ENCODE results near the gene KDM2B.
"Not testable (repeated sequence)": the region's sequence is repeated elsewhere in the genome, so short reads cannot be mapped to it uniquely, and the experiment has no call there.

Gene KDM2B

DNA sequence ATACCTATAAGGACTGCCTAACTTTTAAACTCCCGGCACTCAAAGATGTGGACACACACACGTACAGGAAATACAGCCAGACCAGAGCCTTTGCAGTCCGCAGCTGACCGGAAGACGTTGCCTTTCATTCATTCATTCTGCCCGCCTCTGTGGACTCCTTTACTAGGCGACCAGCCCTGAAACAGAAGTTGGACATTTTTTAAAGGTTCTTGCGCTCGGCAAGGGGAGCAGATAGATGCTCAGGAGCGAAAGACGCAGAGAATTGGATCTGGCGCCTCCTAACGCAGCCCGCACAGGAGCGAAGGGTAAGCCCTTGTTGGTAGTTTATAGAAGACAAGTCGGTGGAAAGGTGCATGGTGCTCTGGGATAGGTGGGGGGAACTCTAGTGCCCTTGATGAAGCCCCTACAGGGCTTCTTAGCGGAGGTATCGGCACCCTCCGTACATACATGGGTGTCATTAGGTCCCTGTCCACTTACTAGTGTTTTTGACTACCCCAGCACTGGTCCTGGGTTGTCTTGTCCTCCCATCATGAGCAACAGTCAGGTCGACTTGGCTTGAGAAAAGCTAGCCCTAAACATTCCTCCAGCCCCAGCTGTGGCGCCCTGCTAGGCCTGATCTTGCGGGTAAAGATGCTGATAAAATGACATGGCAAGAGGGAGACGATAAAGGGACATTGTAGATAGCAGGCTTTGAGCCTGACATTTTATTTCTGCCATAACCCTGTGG is at the start of gene KDM2B:
KDM2B (minus strand) TSS at position 65 of the 727 bp plus-strand sequence. CDS start 112 bp downstream, outside the sequence.
- DNase-seq, result peak; percentile 66

DNA sequence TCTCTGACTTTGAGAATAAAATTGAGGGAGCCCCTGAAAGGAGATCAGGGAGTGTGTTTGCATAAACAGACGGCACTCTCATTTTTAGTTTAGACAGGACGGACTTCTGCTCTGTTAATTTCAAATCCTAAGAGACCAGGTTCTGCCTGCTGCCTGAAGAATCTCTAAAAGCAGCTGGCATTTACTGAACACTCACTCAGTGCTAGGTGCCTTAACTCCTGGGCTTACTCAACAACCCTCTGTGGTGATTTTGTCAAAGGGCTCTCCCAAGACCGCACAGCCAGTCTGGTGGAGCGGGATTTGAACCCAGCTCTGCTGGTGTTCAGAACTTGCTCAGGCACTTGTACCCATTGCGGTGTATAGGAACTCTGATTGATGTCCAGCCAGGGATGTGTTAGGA is 47.7 kb upstream of the KDM2B start:
- DNase-seq, result no peak

DNA sequence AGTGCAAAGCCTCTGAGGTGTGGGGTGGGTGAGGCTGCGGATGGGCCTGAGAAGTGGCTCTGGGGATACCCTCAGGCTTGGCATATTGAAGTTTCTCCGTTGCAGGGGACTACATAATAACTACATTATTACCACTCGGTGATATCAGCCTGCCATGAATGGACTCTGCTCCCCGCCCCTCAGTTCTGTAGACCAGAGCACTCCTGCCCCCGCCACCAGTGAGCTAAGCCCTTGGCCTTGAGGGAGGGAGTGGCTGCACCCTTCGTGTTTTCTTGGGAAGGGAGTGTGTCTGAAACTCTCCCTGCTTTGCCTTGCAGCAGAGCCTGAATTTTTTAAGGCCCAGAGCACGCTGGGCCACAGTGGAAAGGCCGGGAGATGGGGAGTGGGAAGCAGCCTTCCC is 47.2 kb upstream of the KDM2B start:
- no peak for DNase-seq

DNA sequence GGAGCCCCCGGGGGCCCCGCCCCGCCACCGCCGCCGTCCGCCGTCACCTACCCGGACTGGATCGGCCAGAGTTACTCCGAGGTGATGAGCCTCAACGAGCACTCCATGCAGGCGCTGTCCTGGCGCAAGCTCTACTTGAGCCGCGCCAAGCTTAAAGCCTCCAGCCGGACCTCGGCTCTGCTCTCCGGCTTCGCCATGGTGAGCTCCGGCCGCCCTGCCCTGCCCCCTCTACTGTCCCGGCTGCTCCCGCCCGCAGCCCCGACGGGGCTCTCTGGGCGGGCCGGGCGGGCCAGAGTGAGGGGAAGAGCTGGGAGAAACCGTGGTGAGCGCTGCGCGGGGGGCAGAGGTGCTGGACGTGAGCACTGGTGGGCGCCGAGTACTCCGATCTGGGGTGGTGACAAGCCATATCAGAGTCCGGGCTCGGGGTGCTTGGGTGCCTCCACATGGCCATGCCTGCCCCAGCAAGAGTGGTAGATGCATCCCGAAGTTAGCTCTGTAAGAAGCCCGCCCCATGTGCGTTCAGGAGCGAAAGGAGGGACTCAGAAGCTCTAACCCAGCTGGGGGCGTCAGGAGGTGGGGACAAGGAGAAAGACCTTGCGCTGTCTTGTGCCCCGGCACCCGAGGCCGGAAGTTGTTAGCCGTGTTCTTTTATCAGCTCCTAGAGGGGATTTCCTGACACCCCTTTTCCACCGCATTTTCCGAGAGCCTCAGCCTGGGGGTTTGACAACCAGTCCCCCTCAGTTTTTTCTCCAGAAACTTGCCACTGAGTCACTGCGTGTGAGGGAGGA is 46.2 kb upstream of the KDM2B start:
- peak; percentile 94 for DNase-seq

DNA sequence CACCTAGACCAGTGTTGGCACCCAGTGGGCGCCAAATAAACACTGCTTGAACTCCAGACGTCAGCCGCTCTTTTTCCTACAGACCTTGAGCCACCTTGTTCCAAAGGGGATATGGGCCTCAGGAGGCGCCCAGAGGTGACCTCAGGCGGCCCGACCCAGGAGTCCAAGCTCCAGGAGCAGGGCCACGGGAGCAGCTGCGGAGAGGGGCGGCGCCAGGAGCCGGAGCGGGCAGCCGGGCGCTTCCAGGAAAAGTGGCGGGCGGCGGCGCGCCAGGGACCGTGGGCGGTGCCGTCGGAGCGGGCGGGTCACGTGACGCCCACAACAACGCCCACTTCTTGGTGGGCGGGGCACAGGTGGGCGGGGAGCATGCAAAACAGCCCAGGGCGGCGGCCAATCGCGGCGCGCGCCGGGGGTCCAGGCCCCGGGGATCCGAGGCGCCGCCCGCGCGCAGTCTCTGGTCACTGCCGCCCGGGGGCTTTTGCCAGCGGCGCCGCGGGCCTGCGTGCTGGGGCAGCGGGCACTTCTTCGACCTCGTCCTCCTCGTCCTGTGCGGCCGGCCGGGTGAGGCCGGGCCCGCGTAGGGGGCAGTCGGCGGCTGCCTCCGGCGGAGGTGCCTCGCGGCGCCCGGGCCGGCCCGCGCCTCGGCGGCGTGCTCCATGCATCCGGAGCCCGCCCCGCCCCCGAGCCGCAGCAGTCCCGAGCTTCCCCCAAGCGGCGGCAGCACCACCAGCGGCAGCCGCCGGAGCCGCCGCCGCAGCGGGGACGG is 45.4 kb upstream of the KDM2B start, which contains the start of gene ORAI1:
ORAI1 (plus strand) TSS at position 444 of the 766 bp plus-strand sequence.
- DNase-seq, result peak; percentile 99

DNA sequence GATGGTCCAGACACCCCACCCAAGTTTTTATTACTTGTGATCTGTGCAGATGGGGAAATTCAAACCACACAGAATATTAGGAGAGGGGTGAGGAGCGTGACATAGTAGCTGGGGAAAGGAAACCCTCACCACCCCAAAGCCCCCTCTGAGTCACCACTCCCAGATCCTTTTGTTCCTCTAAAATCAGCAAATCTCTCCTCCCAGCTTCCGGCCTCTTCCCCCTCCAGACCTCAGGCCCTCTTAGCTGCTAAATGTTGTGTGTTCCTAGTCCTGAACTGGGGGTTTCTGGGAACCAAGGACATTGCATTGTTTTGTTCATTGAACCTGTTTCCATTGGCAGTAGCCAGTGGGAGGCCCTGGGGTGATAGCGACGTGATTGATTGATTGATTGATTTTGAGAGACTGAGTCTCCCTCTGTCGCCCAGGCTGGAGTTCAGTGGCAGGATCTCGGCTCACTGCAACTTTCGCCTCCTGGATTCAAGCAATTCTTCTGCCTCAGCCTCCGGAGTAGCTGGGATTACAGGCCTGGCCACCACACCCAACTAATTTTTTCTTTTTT is 39.6 kb upstream of the KDM2B start:
- no peak for DNase-seq

DNA sequence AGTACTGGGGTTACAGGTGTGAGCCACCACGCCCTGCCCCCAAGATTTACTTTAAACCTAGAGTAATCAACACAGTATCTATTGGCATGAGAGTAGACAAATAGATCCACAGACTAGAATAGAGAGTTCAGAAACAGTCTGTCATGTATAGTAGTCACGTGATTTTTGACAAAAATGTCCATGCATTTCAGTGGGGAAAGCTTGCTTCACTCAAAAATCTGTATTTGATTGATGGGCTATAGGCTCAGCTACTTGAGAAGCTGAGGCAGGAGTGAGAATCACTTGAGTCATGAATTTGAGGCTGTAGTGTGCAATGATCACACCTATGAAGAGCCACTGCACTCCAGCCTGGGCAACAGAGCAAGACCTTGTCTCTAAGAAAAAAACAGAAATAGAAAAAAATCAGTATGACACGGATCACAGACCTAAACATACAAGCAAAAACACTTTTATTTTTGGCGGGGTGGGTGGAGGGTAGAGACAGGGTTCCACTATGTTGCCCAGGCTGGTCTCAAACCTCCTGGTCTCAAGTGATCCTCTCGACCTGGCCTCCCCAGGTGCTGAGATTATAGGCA is 37.9 kb upstream of the KDM2B start:
- DNase-seq, result no peak

DNA sequence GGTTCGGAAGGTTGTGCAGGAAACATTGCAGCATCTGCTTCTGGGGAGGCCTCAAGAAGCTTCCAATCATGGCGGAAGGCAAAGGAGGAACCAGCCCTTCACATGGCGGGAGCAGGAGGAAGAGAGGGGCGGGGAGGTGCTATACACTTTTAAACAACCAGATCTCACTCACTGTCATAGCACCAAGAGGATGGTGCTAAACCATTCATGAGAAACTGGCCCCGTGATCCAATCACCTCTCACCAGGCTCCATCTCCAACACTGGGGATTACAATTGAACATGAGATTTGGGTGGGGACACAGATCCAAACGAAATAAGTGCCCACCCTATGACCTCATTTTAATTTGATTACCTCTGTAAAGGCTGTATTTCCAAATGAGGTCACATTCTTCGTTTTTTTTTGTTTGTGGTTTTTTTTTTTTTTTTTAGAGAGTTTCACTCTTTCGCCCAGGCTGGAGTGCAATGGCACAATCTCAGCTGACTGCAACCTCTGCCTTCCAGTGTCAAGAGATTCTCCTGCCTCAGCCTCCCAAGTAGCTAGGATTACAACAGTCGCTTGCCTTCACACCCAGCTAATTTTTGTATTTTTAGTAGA is 34.1 kb upstream of the KDM2B start:
- no peak for DNase-seq

DNA sequence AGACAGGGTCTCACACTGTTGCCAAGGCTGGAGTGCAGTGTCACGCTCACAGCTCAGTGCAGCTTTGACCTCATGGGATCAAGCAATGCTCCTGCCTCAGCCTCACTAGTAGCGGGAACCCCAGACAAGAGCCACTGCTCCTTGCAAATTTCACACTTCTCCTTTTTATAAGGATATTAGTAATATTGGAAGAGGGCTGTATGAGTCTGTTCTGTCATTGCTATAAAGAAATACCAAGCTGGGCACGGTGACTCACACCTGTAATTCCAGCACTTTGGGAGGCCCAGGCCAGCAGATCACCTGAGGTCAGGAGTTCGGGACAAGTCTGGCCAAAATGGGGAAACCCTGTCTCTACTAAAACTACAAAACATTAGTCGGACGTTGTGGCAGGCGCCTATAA is 32.6 kb upstream of the KDM2B start:
- DNase-seq, result no peak

DNA sequence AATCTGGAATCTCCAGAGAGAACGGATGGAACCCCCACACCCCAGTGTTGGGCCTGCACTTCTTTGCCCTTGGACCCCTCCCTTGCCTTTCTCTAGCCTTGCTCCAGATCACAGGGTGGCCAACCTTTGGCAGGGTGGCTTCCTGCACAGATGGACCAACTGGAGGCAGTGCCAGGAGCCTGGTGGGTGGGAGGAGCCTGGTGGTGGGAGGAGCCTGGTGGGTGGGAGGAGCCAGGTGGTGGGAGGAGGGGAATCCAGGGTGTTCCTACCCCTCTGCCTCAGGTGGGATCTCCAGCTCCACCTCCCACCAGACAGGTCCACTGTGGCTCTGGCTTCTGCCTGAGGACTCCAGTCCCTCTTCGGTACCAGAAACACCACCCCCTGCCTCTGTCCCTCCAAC is 30.5 kb upstream of the KDM2B start:
- DNase-seq, result no peak

DNA sequence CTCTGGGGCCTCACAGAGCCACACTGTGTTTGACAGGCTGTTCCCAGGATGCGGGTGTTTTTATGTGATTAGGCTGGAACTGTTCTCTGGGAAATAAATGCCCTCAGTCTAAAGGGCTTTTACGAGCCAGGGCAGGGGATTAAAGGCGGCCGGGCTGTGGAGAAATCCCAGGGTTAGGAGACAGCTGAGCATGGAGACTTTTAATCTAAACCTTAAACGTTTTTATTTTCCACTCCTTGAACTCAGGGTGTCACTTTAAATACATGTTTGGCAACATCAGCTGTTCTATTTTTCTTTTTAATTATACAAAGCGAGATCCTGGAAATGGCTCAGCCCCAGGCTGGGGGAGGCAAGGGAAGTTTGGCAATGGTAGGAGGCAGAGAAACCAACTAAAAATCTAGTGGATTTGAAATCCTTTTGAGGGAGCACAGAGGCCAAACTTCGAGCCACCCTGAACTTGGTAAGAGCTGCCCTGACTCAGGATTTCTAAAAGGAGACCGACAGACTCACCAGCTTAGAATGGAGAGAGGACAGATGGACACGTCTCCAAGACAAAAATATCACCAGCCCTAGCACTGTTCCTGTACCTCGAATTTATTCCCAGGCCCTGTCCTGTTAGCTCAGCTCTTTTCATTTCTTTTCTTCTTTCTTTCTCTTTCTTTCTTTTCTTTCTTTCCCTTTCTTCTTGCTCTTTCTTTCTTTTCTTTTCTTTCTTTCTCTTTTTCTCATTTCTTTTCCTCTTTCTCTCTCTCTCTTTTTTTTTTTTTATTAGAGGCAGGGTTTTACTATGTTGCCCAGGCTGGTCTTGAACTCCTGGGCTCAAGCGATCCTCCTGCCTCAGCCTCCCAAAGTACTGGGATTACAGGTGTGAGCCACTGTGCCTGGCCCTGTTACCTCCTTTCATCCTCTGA is 29.7 kb upstream of the KDM2B start:
- DNase-seq, result no peak

DNA sequence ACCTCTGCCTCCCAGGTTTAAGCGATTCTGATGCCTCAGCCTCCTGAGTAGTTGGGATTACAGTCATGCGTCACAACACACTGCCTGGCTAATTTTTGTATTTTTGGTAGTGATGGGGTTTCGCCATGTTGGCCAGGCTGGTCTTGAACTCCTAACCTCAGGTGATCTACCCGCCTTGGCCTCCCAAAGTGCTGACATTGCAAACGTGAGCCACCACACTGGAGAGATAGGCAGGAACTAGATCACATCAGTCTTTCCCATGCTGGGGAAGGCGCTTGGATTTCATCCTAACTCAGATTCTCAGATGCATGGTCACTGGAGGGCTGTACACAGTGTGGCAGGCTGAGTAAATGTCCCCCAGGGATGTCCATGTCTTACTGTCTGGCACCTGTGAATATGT is 27.5 kb upstream of the KDM2B start:
- no peak for DNase-seq

DNA sequence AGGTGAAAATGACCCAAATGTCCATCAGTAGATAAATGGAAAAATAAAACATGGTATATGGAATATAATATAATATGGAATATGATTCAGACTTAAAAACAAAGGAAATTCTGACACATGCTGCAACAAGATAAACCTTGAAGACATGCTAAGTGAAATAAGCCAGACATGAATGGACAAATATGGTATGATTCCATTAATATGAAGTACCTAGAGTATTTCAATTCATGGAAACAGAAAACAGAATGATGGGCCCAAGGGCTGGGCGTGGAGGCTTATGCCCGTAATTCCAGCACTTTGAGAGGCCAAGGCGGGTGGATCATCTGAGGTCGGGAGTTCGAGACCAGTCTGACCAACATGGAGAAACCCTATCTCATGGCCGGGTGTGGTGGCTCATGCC is 22.8 kb upstream of the KDM2B start:
- DNase-seq, result no peak

DNA sequence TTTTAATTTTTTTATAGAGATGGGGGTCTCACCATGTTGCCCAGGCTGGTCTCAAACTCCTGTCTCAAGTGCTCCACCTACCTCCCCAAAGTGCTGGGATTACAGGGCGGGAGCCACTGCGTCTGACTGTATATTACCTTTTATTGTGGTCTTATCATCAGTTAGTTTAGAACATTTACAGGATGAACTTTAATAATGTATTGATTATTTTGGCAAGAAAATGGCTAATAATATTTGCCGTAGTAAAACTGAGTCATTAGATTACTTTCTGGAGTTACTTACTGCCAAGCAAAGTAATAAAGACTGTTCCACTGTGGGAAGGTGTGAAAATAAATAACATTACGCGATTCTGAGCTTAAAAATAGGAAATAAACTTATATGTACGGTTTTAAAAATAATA is 21.9 kb upstream of the KDM2B start:
- DNase-seq, result no peak

DNA sequence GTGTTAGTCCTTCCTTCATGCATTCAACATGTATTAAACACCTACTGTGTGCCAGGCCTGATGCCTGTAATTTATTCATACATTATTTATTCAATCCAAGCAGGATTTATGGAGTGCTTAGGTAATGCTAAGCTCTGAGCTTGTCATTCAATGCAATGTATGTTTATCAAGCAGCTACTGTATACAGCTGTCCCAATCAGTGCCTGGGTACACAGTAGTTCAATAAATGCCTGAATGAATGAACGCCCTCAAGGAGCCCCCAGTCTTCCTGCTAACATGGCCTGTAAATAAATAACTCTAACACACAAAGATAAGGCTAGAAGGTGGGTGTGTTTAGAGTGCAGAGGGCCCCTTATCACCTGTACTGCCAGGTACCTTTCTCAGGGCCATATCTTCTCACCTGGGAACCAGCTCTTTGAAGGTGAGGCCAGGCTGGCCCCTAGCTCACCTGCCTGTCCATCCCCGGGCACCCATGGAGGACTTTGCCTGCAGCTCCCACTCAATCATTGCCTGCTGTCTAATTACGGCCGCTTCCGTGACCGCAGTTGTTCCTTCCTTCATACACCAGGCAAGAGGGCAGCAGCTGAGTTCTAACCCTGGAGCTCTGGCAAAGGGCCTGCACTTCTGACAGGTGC is 20.0 kb upstream of the KDM2B start:
- no peak for DNase-seq

DNA sequence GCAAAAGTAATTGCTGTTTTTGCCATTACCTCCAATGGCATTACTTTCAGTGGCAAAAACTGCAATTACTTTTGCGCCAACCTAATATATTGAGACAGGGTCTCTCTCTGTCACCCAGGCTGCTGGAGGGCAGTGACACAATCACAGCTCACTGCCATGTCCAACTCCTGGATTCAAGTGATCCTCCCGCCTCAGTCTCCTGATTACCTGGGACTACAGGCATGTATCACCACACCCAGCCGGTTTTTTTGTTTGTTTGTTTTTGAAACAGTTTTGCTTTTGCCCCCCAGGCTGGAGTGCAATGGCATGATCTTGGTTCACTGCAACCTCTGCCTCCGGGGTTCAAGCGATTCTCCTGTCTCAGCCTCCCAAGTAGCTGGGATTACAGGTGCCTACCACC is 15.7 kb upstream of the KDM2B start:
- no peak for DNase-seq

DNA sequence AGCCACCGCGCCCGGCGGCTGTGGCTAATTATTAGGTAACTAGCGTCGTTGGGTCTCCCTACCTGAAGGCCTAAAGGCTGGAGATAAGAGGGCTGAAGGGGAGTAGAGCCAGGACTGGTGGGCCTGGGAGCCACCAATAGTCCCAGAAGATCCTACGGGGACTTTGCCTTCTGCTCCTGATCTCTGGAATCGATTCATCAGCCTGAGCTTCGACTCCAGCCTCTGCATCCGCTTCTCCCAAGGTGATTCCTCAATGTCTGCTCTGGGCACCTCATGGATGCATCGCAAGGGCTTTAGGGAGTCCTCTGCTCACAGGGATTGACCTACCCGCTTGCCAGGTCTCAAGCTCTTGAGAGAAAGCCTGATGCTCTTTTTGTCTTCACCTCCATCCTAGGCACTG is 14.7 kb upstream of the KDM2B start:
- no peak for DNase-seq

DNA sequence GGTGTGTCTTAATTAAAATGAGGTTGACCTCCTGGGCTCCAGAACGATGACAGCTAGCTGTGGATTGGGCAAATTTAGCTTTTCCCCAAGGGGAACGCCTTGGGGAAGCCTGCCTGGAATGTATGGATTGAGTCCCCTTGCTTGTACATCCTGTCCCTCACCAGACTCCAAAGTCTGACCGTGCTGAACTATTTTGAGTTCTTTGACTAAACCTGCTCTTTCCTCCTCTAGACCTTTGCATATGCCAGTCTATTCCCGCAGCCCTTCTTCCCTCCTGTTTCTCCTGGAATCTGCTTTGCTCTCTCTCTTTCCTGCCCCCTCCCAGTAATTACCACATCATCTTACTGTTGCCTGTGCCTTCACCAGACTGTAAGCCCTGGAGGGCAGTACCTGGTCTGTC is 11.5 kb upstream of the KDM2B start:
- DNase-seq, result no peak

DNA sequence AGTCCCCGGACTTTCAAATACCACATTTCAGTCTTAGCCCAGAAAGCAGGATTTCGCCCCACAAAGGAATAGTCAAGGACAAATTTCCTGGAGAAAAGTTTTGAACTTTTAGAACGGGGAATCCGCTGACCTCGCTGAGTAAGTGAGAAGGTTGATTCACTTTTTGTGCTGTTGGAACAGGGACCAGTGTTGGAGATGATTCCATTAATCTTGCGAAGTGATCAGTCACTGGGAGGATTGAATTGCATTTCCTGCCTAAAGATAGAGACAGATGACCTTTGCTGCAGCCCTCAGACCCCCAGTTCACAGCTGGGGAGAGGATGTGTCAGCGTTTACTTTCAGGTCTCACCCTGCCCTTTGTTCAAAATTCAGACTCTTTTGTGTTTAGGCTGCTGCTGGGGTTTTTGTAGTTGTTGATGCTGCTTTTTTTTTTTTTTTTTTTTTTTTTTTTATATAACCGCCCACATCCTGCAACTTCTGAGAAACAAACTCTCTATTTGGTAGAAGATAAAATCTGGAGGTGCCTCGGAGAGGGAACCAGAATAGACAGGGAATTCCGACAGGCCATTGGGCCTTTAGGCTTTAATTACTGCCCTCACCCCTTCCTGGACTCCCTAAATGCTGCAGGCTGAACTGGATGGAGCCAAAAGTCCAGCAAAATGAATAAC is 9.8 kb upstream of the KDM2B start:
- peak; percentile 82 for DNase-seq

DNA sequence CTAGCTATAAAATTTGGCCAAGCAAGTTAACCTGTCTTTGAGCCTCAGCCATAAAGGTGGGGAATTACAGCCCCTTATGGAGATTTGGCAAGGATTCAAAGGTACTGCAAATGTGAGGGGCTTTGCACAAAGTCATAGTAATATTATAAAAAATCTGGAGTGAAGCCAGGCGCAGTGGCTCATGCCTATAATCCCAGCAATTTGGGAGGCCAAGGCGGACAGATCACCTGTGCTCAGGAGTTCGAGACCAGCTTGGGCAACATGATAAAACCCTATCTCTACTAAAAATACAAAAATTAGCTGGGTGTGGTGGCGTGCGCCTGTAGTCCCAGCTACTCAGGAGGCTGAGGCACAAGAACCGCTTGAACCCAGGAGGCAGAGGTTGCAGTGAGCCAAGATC is 4.1 kb upstream of the KDM2B start:
- not testable (repeated sequence) for DNase-seq

Data from activated CD8-positive, alpha-beta memory T cell treated with anti-CD3 and anti-CD28 coated beads for 24 hours (primary cell).